Effector CD4-positive, alpha-beta T cell (primary cell): ENCODE results near the gene PIGH.
"Not testable (repeated sequence)": the region's sequence is repeated elsewhere in the genome, so short reads cannot be mapped to it uniquely, and the experiment has no call there.

ENCODE experiments used
- DNase-seq: peaks from one replicate; pipeline ENCODE4 v3.0.0-alpha.2; 2020

PIGH gene

DNA sequence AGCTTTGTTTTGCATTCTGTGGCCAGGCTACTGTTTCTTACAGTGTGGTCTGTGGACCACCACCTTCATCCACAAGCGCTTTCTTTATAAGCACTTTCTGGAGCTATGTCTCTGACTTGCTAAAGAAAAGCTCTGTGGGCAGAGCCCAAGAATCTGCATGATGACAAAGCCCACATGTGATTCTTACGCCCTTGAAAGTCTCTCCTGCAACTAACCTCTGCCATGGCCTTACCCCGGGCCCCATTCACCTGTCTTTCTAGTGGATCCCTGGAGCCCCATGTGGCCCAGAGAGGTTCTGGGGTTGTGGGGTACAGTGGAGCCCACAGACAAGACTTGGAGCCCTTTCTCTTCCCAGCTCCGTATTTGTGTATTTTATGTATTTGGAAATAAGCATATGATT, 50.3 kb downstream of the PIGH start:
- DNase-seq = no peak

DNA sequence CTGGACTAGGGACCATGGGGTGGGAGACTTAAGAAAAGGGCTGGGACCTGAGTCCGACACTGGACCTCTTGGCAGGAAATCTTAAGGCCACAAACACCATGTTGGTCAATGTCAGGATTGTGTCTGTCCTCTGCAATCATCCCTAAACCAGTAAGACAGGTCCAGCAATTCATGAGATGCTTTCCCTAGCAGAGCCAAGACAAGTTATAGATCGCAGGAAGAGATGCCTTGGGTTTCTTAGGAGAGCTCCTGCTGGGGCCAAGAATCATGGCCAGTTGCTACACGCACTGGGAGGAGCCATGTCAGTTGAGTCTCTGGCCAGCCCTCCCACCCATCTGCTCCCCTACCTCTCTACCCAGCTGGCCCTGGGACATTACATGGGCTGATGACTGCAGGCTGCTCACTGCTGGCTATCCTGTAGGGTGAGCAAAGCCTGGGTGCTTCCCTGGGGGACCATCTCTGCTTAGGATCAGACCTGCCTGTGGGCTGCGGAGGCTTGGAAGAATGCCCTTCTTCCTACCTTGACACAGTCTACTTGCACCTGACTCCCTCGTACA, 52.8 kb downstream of the PIGH start:
- DNase-seq = no peak

DNA sequence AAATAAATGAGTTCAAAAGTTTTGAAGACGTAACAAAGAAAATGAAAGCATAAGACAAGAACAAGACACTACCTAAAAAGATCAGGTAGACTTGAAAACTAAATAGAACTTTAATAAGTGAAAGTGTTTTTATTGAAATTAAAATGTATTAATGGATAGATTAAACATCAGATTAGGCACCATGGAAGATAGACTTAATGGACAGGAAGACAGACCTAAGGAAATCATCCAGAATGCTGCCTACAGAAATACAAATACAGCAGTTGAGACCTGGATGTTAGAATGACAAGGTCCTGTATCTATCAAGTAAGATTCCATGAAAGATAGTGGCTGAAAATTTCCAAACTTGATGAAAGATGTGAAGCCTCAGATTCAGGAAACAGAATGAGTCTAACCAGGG, 55.5 kb downstream of the PIGH start:
- no peak for DNase-seq

DNA sequence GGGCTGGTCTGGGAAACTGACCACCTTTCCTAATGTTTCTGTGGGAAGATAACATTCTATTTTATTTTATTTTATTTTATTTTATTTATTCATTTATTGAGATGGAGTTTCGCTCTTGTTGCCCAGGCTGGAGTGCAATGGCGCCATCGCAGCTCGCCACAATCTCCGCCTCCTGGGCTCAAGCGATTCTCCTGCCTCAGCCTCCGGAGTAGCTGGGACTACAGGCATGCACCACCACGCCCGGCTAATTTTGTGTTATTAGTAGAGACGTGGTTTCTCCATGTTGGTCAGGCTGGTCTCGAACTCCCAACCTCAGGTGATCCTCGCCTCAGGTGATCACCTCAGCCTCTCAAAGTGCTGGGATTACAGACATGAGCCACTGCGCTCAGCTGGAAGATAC, 57.4 kb downstream of the PIGH start:
- not testable (repeated sequence) for DNase-seq

DNA sequence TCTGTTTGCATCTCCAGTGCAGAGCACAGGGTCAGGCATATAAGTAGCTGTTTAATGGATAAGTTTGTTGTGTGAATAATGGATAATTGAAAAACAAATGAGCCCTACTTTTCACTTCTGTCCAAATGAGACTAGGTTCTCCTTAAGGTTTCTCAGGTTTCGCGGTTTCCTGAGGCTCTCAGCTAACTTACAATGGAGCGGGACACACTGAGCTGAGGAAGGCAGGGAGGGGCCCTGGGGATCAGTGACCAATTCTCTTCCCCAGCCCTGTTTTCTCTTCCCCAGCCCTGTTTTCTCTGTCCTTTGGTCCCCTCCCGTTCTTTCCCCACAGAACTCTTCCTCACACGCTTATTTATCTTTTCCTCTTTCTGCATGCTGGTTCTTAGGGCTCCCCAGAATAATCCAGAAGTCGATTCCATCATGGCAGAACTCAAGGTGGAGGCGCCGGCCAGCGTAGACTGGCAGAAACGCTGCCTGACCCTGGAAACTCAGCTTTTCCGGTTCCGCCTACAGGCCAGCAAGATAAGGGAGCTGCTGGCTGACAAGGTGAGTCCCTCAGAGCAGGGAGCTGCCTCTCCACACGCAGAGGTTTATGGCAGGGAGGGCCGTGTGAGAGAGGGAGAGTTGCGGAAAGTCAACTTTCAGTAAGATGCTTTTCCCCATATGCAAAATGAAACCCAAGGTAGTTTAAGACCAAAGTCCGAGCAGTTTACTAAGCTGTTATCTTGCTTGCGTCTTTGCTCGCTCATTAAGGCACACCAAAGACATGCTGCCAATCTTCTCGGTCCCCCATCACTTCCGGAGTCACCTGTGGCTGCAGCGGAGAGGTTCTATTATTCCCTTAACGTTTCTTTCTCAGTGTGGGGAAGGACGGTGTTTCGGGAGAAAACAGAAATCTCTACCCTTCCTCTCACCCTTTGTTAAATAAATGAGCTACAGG, 58.4 kb downstream of the PIGH start:
- no peak for DNase-seq
